22Rv1 (cell line): ENCODE measurements around the gene AP1M2.
"Not testable (repeated sequence)": the region's sequence is repeated elsewhere in the genome, so short reads cannot be mapped to it uniquely, and the experiment has no call there.

ENCODE experiments used
- H3K27ac ChIP-seq: fragments of 450-650 bp; 2 replicates; pipeline ENCODE4 v1.5.1; 2017
- CTCF ChIP-seq: fragments of 450-650 bp; IDR thresholded peaks from 2 replicates; pipeline ENCODE4 v1.5.1; 2017; ENCODE audit warnings: mild to moderate bottlenecking
- ZFX ChIP-seq: fragments of 450-650 bp; IDR thresholded peaks from 2 replicates; pipeline ENCODE4 v1.6.1; 2017; ENCODE audit warnings: antibody characterized with exemption, borderline replicate concordance

AP1M2 gene

GRCh38 chr19:10537668-10538067 is 49.4 kb downstream of the AP1M2 start:
- TF ChIP-seq CTCF (no peak), ZFX (no peak)
- H3K27ac ChIP-seq, result no peak overlapping the region

- TF ChIP-seq CTCF, result no peak
- no peak for TF ChIP-seq ZFX
- no peak overlapping the region for H3K27ac ChIP-seq
Measured at GRCh38 chr19:10535613-10536012, 51.5 kb downstream of the AP1M2 start.

GRCh38 chr19:10533646-10534386 is 53.3 kb downstream of the AP1M2 start:
- H3K27ac ChIP-seq, result no peak overlapping the region
- TF ChIP-seq ZFX (no peak), CTCF (no peak)

GRCh38 chr19:10532457-10532856 is 54.7 kb downstream of the AP1M2 start:
- TF ChIP-seq CTCF (no peak), ZFX (no peak)
- no peak overlapping the region for H3K27ac ChIP-seq

- H3K27ac ChIP-seq, result not testable (repeated sequence)
Measured at GRCh38 chr19:10526887-10527286, 60.2 kb downstream of the AP1M2 start.

GRCh38 chr19:10525636-10526035 is 61.5 kb downstream of the AP1M2 start:
- TF ChIP-seq ZFX (no peak), CTCF (no peak)
- H3K27ac ChIP-seq, result no peak overlapping the region

GRCh38 chr19:10523135-10523636 is 63.9 kb downstream of the AP1M2 start:
- no peak overlapping the region for H3K27ac ChIP-seq
- TF ChIP-seq CTCF (no peak), ZFX (no peak)
